ENCODE measurements around the gene IP6K3.

Gene IP6K3

DNA sequence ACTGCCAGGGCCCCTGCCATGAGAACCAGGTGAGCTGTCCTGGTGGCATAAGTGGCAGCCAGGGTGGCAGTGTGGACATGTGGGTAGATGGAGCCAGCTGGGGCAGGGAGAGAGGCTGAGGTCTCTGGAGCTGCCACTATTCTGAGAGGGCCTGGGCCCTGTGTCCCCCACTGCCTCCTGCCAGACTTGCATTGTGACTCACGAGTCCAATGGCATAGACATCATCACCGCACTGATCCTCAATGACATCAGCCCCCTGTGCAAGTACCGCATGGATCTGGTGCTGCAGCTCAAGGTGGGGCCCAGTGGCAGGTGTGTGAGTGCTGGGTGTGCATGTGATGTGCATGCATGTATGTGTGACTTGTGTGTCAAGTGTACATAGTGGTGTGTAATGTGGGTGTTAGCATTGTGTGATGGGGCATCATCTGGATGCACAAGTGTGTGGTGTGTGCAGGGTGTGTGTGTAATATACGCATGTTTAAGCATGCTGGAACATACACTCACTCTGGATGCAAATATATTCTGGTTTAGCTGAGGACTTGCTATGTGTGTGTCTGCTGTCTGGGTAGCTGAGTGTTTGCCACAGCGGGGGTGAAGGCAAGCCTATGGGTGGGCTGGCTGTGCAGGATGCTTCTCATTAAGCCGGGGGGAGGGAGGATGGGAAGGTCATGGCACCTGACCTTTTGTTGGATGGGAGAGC, 60.3 kb downstream of the IP6K3 start:
- TF ChIP-seq ZFX (IDR thresholded peaks at IDR 0.05), result no peak
- TF ChIP-seq, protein P1, sequence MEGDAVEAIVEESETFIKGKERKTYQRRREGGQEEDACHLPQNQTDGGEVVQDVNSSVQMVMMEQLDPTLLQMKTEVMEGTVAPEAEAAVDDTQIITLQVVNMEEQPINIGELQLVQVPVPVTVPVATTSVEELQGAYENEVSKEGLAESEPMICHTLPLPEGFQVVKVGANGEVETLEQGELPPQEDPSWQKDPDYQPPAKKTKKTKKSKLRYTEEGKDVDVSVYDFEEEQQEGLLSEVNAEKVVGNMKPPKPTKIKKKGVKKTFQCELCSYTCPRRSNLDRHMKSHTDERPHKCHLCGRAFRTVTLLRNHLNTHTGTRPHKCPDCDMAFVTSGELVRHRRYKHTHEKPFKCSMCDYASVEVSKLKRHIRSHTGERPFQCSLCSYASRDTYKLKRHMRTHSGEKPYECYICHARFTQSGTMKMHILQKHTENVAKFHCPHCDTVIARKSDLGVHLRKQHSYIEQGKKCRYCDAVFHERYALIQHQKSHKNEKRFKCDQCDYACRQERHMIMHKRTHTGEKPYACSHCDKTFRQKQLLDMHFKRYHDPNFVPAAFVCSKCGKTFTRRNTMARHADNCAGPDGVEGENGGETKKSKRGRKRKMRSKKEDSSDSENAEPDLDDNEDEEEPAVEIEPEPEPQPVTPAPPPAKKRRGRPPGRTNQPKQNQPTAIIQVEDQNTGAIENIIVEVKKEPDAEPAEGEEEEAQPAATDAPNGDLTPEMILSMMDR (conservative IDR thresholded peaks at IDR 0.05), result no peak
- no peak overlapping the region for H3K27ac ChIP-seq

DNA sequence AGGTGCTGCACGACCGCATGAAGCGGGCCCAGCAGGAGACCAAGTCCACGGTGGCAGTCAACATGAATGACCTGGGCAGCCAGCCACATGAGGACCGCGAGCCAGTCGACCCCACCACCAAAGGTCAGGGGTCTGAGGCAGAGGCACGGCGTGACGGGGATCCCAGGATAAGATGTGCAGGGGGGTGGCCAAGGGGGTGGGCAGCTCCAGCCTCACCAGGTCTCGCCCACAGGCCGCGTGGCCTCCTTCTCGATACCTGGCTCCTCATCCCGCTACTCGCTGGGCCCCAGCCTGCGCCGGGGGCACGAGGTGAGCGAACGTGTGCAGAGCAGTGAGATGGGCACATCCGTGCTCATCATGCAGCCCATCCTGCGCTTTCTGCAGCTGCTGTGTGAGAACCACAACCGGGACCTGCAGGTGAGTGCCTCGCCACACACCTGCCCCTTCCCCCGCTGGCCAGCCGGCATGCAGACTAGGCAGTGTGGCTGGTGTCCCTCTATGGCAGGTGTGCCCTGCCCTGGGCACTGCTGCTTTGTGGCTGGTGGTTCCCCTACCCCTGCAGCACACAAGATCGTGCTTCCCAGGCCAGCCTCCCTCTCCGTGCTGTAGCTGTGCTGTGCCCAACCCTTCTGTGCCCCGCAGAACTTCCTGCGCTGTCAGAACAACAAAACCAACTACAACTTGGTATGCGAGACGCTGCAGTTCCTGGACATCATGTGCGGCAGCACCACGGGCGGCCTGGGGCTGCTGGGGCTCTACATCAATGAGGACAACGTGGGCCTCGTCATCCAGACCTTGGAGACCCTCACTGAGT, 61.1 kb downstream of the IP6K3 start:
- TF ChIP-seq, protein P1 (conservative IDR thresholded peaks at IDR 0.05), result no peak
- no peak for TF ChIP-seq ZFX (IDR thresholded peaks at IDR 0.05)
- no peak overlapping the region for H3K27ac ChIP-seq

DNA sequence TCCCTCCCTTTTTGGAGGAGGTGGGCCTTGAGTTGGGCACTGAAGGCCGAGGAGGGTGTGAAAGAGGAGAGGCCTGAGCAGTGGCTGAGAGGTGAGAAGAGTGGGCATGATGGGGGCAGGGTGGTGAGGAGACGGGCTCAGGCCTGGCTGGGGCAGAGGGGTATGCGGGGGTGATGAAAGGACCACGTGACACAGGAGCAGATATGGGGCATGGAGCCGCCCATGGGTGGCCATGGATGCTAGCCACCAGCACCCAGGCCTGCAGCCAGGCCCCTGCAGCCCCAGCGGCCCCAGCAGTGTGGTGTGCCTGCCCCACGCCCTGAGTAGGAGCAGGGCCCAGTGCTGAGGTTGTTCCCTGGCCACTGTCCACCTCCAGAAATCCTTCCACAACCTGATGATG, 61.7 kb downstream of the IP6K3 start:
- no peak overlapping the region for H3K27ac ChIP-seq

DNA sequence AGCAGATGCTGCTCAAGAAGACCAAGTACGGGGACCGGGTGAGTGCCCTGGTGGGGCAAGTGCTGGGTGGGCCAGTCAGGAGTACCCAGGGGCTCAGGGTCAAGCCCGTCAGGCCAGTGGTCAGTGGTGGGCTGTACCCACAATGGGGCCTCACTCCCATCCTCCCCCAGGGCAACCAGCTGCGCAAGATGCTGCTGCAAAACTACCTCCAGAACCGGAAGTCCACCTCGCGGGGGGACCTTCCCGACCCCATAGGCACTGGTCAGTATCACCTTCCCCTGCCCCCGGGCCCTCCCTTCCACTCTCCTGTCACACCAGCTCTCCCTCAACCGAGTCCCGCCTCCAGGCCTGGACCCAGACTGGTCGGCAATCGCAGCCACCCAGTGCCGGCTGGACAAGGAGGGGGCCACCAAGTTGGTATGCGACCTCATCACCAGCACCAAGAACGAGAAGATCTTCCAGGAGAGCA, 62.2 kb downstream of the IP6K3 start:
- H3K27ac ChIP-seq, result no peak overlapping the region
- TF ChIP-seq, protein P1 (conservative IDR thresholded peaks at IDR 0.05), result no peak
- TF ChIP-seq ZFX (IDR thresholded peaks at IDR 0.05), result no peak

More for the DNA sequence above, 61.7 kb downstream of the IP6K3 start:
- TF ChIP-seq ZFX (IDR thresholded peaks at IDR 0.05), result no peak
- TF ChIP-seq, protein P1 (conservative IDR thresholded peaks at IDR 0.05), result no peak

DNA sequence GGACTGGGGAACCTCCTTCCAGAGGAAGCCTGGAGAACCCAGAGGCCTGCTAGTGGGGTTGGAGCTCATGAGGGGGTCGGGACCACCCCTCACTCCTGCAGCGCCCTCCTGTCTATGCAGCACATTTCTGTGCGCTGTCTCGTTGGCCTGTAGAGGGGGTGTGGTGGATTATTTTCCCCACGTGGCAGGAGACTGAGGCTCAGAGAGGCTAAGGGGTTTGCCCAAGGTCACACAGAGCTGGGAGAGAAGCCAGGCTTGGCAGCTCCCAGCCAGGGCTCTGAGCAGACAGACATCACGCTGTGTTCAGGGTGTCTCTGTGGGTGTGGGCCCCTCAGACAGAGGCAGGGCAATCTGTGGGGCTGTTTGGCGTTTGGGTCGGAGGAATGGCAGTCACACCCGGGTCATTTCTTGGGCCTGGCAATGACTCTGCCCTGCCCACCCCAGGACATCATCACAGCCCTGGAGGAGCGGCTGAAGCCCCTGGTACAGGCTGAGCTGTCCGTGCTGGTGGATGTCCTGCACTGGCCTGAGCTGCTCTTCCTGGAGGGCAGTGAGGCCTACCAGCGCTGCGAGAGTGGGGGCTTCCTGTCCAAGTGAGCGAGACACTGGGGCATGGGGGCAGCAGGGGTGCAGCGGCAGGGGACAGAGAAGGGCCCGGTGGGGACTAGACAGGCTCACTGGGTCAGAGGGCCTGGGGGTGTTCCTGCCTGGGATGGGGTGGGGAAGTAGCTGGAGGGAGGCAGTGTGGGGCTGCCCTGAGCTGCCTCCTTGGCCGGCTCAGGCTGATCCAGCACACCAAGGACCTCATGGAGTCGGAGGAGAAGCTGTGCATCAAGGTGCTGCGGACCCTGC, 62.9 kb downstream of the IP6K3 start:
- TF ChIP-seq, protein P1 (conservative IDR thresholded peaks at IDR 0.05), result no peak
- TF ChIP-seq ZFX (IDR thresholded peaks at IDR 0.05), result no peak
- H3K27ac ChIP-seq, result no peak overlapping the region

DNA sequence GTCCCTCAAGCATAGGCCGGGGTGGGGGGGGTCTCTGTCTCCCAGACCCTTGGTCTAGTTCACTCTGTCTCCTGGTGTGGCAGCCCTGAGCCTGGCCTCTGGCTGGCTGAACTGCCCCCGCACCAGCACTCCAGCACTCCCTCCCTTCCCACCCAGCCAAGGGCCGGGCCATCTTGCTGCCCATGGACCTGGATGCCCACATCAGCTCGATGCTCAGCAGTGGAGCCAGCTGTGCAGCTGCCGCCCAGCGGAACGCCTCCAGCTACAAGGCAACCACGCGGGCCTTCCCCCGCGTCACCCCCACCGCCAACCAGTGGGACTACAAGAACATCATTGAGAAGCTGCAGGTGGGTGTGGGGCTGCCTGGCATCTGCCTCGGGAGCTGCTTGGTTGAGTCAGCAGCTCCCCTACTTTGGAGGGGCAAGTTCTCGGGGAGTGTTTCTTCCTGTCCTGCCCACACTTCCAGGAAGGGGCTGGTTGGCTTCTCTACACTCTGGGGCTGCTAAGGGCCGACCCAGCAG, 63.6 kb downstream of the IP6K3 start:
- no peak overlapping the region for H3K27ac ChIP-seq
- TF ChIP-seq, protein P1 (conservative IDR thresholded peaks at IDR 0.05), result no peak
- TF ChIP-seq ZFX (IDR thresholded peaks at IDR 0.05), result no peak

Data from C4-2B (cell line).